Fibroblast of lung (primary cell): ENCODE results near the gene VPS33B. TPM values are rescaled to one million over a fixed set of nuclear protein-coding genes. Genes with fewer than 3 reads are reported as not detected.

ENCODE experiments used
- DNase-seq, 2 donors: peaks; one replicate each; pipeline versions ENCODE4 v3.0.0 to v3.0.0-alpha.2; 2010; ENCODE audit warnings: low read depth in 2 of 2
- H2AFZ ChIP-seq: 2 replicates; pipeline ENCODE4 v1.5.1; 2012; ENCODE audit warnings: low read length, control low read depth, inconsistent platforms
- H3K27ac ChIP-seq: 2 replicates; pipeline ENCODE4 v1.5.1; 2011; ENCODE audit warnings: low read length, control low read depth; ENCODE audit not compliant: insufficient read depth
- H3K27me3 ChIP-seq: 2 replicates; pipeline ENCODE4 v1.5.1; 2011; ENCODE audit warnings: mild to moderate bottlenecking, low read length; ENCODE audit not compliant: control insufficient read depth, insufficient read depth
- H3K36me3 ChIP-seq: 2 replicates; pipeline ENCODE4 v1.5.1; 2011; ENCODE audit warnings: low read length; ENCODE audit not compliant: control insufficient read depth, insufficient read depth
- H3K4me1 ChIP-seq: 2 replicates; pipeline ENCODE4 v1.5.1; 2011; ENCODE audit warnings: low read length; ENCODE audit not compliant: control insufficient read depth, insufficient read depth; ENCODE audit errors: extremely low read depth
- H3K4me2 ChIP-seq: 2 replicates; pipeline ENCODE4 v1.5.1; 2011; ENCODE audit warnings: low read length, control low read depth; ENCODE audit not compliant: insufficient read depth; ENCODE audit errors: extremely low read depth
- H3K4me3 ChIP-seq, 4 experiments: fragments of 200-600 bp in 1 of 4; sonication (generic) in 1 of 4; replicated peaks in 1 of 4; 2 replicates each; pipeline ENCODE4 v1.5.1; 2011 to 2016; ENCODE audit warnings: low read length in 4 of 4, low read depth in 3 of 4, mild to moderate bottlenecking in 3 of 4, control low read depth in 2 of 4, inconsistent platforms in 1 of 4, mixed read lengths in 1 of 4; ENCODE audit not compliant: insufficient read depth in 1 of 4; ENCODE audit errors: control extremely low read depth in 1 of 4
- H3K79me2 ChIP-seq: 2 replicates; pipeline ENCODE4 v1.5.1; 2012; ENCODE audit warnings: mild to moderate bottlenecking, low read length, inconsistent platforms; ENCODE audit not compliant: control insufficient read depth, insufficient read depth
- H3K9ac ChIP-seq: 2 replicates; pipeline ENCODE4 v1.5.1; 2011; ENCODE audit warnings: mild to moderate bottlenecking, low read length, control low read depth; ENCODE audit not compliant: insufficient read depth
- H3K9me3 ChIP-seq: 2 replicates; pipeline ENCODE4 v1.5.1; 2012; ENCODE audit warnings: low read depth, low read length; ENCODE audit not compliant: control insufficient read depth, insufficient read depth
- H4K20me1 ChIP-seq: 2 replicates; pipeline ENCODE4 v1.5.1; 2011; ENCODE audit warnings: low read length; ENCODE audit not compliant: control insufficient read depth, insufficient read depth; ENCODE audit errors: extremely low read depth
- CTCF ChIP-seq, 2 donors: IDR thresholded peaks in 1 of 2; conservative IDR thresholded peaks in 1 of 2; 1 replicate in 1 of 2; 2 replicates in 1 of 2; pipeline ENCODE4 v1.5.1; 2011 to 2012; ENCODE audit warnings: low read length in 2 of 2, control low read depth in 1 of 2, inconsistent platforms in 1 of 2, low read depth in 1 of 2, mild to moderate bottlenecking in 1 of 2
- EZH2 ChIP-seq: IDR thresholded peaks from 2 replicates; pipeline ENCODE4 v1.5.1; 2012; ENCODE audit warnings: low read length, control low read depth, mild to moderate bottlenecking; ENCODE audit errors: missing control alignments
- polyA plus RNA-seq, 2 donors: library from polyadenylated mRNA; depleted of rRNA in 1 of 2; stranded (reverse) in 1 of 2; unstranded in 1 of 2; fragments of >200 nt; gene quantifications; 2 replicates each; pipeline ENCODE4 v1.2.1, GENCODE V29; 2011 to 2012; ENCODE audit warnings: missing spikeins in 1 of 2
- total RNA-seq: library from RNA; depleted of rRNA; stranded (reverse); fragments of >200 nt; gene quantifications from 2 replicates; pipeline ENCODE4 v1.2.1, GENCODE V29; 2014

The VPS33B gene
- total and polyA plus RNA-seq, 2 donors (not counting 1 experiment from before 2014, with no cell fraction given) = 11.2 TPM

DNA sequence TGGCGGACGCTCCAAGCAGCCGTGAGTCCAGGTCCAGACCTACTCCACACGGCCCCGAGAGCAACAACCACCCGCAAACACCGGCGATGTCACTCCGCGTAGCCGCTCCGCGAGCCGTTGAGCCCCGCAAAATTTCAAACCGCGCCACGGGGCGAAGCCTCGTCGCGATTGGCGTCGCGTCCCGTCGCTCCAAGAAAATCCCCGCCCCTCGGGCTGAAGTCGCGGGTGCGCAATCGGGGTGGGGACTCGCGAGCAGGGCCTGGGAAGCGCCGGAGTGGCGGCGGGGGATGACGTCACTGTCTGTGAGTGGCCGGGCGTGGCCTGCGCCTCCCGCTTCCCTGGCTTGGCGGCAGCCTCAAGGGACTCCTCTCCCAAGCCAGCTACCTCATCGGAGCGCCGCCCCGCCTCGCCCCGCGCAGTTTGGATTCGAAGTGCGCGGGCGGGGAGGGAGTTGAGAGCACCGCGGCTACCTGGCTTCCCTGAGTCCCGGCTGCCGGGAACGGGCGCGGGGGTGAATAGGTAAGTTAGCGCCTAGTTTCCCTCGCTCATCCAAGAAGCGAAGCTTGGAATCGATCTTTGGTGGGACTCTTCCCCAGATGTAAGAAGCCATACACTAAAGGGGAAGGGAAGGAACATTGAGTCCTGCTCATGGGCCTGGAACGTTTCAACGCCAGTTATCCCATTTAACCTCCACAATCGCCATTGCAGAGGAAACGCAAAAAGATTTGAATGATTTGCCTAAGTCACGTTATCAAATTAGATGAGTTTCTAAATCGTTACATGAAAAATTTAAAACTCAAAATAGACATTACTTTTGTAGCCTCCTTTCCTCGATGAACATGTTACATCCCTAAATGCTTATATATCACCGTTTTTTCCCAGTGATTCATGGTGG, 27.7 kb downstream of the VPS33B start, which contains the start of gene PRC1:
Gene PRC1 (minus strand): TSS at position 119 of the 895 bp plus-strand sequence. CDS start 118 bp downstream, at position 1.
- Histone ChIP-seq H3K4me1 (no peaks in the 10 kb centered on the region), H4K20me1 (no peaks in the 10 kb centered on the region), H3K4me3 (peak within 1 kb of the TSS; percentile 78 to 97 (median 96)), H3K9me3 (no peaks in the 10 kb centered on the region), H3K36me3 (peaks cover 5% of the 10 kb centered on the region), H3K9ac (peak within 1 kb of the TSS; percentile 88), H3K4me2 (peak within 1 kb of the TSS; percentile 84), H3K79me2 (peaks cover 44% of the 10 kb centered on the region), H3K27me3 (no peaks in the 10 kb centered on the region), H2AFZ (peak within 1 kb of the TSS; percentile 95), H3K27ac (peak within 1 kb of the TSS; percentile 87)
- peak; percentile 97 for DNase-seq
- TF ChIP-seq EZH2 (no peak), CTCF (conservative IDR thresholded peaks at IDR 0.05 in 1 of 2, IDR thresholded peaks at IDR 0.05 in 1 of 2; ENCODE audit: low read depth in 1 of 2, low read length in 2 of 2) (no peak)

DNA sequence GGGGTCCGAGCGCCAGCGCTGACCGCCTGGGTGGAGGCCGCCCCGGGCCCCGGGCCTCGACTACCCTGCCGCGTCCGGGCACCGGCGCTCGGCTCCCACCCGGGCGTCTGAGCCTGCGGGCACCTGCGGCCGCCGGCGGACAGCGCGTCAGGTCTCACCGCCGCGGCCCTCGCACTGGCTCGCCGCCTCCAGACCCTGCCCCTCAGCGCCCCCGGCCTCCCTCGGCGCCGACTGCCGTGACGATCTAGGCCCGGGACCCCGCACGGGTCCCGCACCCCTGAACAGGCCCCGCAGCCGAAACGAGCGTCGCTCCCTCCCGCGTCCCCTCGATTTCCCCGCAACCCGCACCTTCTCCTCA, 28.4 kb downstream of the VPS33B start:
- no peaks in the 10 kb centered on the region for H3K9me3 ChIP-seq
- peaks cover 51% of the 10 kb centered on the region for H3K79me2 ChIP-seq
- peak in 1 of 2 donors; percentile 6 for DNase-seq
- peak overlapping the region; percentile 88 for H3K9ac ChIP-seq
- no peaks in the 10 kb centered on the region for H3K27me3 ChIP-seq
- peaks cover 2% of the 10 kb centered on the region for H3K36me3 ChIP-seq
- peak overlapping the region; percentile 77 to 97 (median 96) for H3K4me3 ChIP-seq
- no peaks in the 10 kb centered on the region for H3K4me1 ChIP-seq
- no peak for TF ChIP-seq EZH2
- no peak for TF ChIP-seq CTCF (conservative IDR thresholded peaks at IDR 0.05 in 1 of 2, IDR thresholded peaks at IDR 0.05 in 1 of 2; ENCODE audit: low read depth in 1 of 2, low read length in 2 of 2)
- peak overlapping the region; percentile 87 for H3K27ac ChIP-seq
- H2AFZ ChIP-seq = peak overlapping the region; percentile 95
- H3K4me2 ChIP-seq = peak overlapping the region; percentile 84
- no peaks in the 10 kb centered on the region for H4K20me1 ChIP-seq

DNA sequence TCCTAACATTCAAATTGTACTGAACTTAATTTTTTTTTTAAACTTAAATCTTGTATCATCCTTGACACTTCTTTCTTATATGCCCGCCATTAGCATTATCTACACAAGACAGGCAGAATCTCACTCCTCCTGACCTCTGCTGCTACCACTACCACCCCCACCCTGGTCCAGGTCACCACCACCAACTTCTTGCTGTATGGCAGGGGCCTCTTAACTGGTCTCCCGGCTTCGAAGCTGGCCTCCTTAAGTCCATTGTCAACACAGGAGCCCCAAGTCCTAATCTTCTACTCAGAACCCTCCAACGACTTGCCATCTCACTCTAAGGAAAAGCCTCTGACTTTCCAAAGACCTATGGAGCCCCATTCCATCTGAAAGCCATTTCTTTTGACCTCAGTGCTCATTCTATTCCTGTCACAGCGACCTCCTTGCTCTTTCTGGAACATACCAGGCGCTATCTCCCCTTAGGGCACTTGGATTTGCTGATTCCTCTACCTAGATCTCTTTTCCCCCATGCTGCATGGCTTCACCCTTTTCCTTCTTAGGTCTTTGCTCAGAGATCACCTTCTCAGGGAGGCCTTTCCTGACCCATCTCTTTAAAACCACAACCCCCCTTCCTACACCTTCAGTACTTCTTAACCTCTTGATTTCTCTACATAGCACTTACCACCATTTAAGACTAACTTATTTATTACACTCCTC, 30.7 kb downstream of the VPS33B start:
- no peak for TF ChIP-seq CTCF (conservative IDR thresholded peaks at IDR 0.05 in 1 of 2, IDR thresholded peaks at IDR 0.05 in 1 of 2; ENCODE audit: low read depth in 1 of 2, low read length in 2 of 2)
- TF ChIP-seq EZH2 = no peak
- H3K4me3 ChIP-seq = no peak overlapping the region
- no peak for DNase-seq
- no peaks in the 10 kb centered on the region for H4K20me1 ChIP-seq
- H3K4me2 ChIP-seq = peak overlapping the region; percentile 2
- H3K9me3 ChIP-seq = no peaks in the 10 kb centered on the region
- H2AFZ ChIP-seq = peak overlapping the region; percentile 30
- H3K4me1 ChIP-seq = no peaks in the 10 kb centered on the region
- peaks cover 74% of the 10 kb centered on the region for H3K79me2 ChIP-seq
- H3K27me3 ChIP-seq = no peaks in the 10 kb centered on the region
- no peaks in the 10 kb centered on the region for H3K36me3 ChIP-seq
- no peak overlapping the region for H3K9ac ChIP-seq
- H3K27ac ChIP-seq = no peak overlapping the region
